ENCODE measurements around the gene NRXN3.

NRXN3 gene

DNA sequence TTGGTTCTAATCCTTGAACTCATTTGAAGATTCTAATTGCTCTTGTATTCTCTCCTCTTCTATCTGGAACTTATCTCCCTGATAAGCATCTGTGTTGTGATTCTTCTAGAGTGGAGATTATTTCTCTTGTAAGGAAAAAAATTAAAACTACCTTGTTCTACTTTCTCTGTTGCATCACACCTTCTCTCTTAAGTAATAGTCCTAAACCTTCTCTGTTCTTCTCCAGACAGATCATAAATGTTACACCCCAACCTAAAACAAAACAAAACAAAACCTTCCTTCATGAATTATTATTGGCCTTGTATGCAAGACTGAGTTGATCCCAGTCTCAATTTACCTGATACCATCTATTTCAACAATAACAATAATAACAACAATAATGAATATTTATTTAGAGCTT is 1429.1 kb downstream of the NRXN3 start:
- no peak for DNase-seq (ENCODE audit: low read depth)
- TF ChIP-seq, protein P1, sequence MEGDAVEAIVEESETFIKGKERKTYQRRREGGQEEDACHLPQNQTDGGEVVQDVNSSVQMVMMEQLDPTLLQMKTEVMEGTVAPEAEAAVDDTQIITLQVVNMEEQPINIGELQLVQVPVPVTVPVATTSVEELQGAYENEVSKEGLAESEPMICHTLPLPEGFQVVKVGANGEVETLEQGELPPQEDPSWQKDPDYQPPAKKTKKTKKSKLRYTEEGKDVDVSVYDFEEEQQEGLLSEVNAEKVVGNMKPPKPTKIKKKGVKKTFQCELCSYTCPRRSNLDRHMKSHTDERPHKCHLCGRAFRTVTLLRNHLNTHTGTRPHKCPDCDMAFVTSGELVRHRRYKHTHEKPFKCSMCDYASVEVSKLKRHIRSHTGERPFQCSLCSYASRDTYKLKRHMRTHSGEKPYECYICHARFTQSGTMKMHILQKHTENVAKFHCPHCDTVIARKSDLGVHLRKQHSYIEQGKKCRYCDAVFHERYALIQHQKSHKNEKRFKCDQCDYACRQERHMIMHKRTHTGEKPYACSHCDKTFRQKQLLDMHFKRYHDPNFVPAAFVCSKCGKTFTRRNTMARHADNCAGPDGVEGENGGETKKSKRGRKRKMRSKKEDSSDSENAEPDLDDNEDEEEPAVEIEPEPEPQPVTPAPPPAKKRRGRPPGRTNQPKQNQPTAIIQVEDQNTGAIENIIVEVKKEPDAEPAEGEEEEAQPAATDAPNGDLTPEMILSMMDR (conservative IDR thresholded peaks at IDR 0.05; ENCODE audit: low read length): no peak
- no peak overlapping the region for H3K4me3 ChIP-seq (ENCODE audit: low read length)

DNA sequence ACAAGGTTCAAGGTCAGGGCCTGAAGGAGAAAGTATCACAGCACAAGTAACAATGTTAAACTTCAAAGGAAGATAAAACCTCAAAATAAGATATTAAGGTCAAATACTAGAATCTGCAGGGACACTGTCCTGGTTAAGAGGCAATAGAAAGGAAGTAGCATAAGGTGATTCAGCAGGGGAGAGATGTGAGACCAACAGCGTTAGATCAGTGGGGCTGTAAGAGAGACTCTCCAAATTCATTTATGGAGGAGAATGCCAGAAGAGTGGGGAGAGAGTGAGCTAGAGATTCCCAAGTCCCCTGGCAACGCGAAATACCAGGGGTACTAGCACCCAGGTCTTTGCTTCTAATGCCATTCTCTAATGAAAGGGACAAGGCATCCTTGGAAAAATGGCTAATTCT is 1430.2 kb downstream of the NRXN3 start:
- H3K4me3 ChIP-seq (ENCODE audit: low read length): no peak overlapping the region
- TF ChIP-seq, protein P1 (conservative IDR thresholded peaks at IDR 0.05; ENCODE audit: low read length): no peak
- no peak for DNase-seq (ENCODE audit: low read depth)

DNA sequence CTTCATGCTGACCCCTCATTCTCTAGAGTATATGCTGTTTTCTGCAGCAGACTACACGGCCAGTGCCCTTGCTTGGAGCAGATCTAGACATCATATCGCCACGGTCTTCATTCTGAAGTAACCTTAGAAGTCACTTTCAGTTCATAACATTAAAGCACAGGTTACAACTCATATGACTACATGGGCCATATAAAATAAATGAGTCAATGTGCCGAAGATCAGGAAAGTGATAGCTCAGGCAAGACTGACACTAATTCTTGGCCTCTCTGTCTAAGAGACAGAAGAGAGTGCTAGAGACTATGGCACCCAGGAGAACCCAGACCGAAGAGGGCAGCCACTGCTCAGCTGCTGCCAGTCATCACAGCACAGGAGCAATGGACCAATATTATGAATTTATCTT is 1431.4 kb downstream of the NRXN3 start:
- TF ChIP-seq, protein P1 (conservative IDR thresholded peaks at IDR 0.05; ENCODE audit: low read length): no peak
- H3K4me3 ChIP-seq (ENCODE audit: low read length): no peak overlapping the region
- DNase-seq (ENCODE audit: low read depth): no peak

DNA sequence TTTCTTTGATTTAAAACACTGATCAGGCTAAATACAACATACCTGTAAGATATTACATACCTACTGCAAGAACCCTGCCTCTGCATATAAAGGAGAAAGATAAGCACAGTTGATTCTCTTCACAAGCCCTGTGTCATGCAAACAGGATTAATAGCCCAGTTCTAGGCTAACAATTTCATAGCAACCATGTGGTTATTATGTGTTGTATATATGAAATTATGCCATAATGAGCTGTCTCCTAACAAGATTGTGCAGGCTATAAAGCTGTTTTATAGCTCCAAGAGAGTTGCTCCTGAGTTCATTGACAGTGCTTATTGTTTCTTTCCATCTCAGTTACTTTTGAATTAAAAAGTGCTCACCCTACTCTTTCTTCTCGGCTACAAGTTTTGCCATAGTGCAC is 1431.9 kb downstream of the NRXN3 start:
- DNase-seq (ENCODE audit: low read depth): no peak
- TF ChIP-seq, protein P1 (conservative IDR thresholded peaks at IDR 0.05; ENCODE audit: low read length): no peak
- H3K4me3 ChIP-seq (ENCODE audit: low read length): no peak overlapping the region

DNA sequence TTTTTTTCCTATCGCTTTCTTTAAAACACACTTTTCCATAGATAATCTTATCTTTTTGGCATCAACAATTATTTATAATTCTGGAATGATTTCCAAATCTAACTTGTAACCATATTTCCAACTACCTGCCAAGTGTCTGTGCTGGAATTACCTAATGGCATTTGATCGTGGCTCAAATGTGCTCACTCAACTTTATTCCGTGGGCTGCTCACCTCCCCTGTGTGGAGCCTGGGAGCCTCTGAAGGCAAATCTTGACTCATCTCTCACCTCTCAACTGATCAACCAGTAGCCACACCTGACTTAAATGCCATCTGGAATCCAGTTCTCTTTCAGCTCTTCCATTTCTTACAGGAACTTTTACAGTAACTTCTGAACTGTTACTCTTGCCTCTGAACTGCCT is 1432.6 kb downstream of the NRXN3 start:
- no peak overlapping the region for H3K4me3 ChIP-seq (ENCODE audit: low read length)
- TF ChIP-seq, protein P1 (conservative IDR thresholded peaks at IDR 0.05; ENCODE audit: low read length): no peak
- DNase-seq (ENCODE audit: low read depth): no peak

DNA sequence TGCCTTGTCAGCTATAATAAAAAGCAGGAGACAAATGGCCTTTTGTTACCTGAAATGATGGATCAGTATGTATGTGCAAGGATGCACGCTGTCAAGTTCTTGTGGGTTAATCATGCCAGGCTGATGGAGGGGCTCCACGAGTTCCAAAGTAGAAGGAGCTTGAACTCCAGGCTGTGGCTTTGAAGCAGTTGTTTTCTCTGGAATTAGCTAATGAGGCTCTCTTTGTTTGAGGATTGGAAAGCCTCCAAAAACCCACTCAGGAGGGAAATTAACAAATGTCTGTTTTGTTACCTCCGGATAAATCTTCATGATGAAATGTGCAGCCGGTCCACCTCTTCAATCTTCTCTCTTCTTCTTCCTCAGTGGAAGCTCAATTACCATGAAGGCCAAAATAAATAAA is 1435.7 kb downstream of the NRXN3 start:
- H3K4me3 ChIP-seq (ENCODE audit: low read length): no peak overlapping the region
- no peak for DNase-seq (ENCODE audit: low read depth)
- TF ChIP-seq, protein P1 (conservative IDR thresholded peaks at IDR 0.05; ENCODE audit: low read length): no peak

DNA sequence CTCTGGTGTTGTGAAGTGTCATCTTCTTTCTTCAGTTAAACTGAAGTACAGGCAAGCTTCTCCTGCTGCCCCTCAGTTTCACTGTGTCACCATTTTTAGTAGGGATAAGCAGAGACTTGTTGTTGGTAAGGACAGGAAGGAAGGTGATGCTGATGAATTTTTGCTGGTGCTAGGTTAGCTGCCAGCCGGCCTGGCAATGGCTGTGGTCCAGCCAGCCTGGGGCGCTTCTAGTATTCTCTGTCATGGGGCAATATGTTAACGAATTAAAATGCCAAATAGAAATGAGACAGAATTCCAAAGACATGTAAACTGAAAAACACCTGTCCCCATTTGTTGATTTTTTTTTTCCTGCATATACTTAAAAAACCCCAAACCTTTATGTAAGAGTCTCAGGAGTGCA is 1438.3 kb downstream of the NRXN3 start:
- DNase-seq (ENCODE audit: low read depth): no peak
- H3K4me3 ChIP-seq (ENCODE audit: low read length): no peak overlapping the region
- TF ChIP-seq, protein P1 (conservative IDR thresholded peaks at IDR 0.05; ENCODE audit: low read length): no peak
